Stimulated activated naive B cell treated with anti-CD40 and anti-IgM and Interleukin-4, amounts not matched to agents 10 μg/mL and 1 μg/mL and 100 μg/mL, for 72 hours (primary cell): Measurements from ENCODE around the gene FOXO6.

Source experiments
- ATAC-seq, 2 donors: fragments of 150-1000 bp; cut with Tn5 transposase; replicated peaks; 2 replicates each; pipeline ENCODE4 v1.10.0; 2021; ENCODE audit warnings: moderate library complexity in 1 of 2
- DNase-seq: peaks from one replicate; pipeline ENCODE4 v3.0.0; 2021
- H3K27ac Mint-ChIP-seq: one replicate; pipeline ENCODE4 v1.8.0; 2022; ENCODE audit warnings: mild to moderate bottlenecking, mixed read lengths
- H3K27me3 Mint-ChIP-seq, 2 donors: one replicate each; pipeline ENCODE4 v1.8.0; 2022; ENCODE audit warnings: mixed read lengths in 2 of 2
- H3K36me3 Mint-ChIP-seq, 2 donors: one replicate each; pipeline ENCODE4 v1.8.0; 2022; ENCODE audit warnings: mixed read lengths in 2 of 2, mild to moderate bottlenecking in 1 of 2
- H3K4me1 Mint-ChIP-seq, 2 donors: one replicate each; pipeline ENCODE4 v1.8.0; 2022; ENCODE audit warnings: mixed read lengths in 2 of 2, mild to moderate bottlenecking in 1 of 2
- H3K4me3 Mint-ChIP-seq, 2 donors: one replicate each; pipeline ENCODE4 v1.8.0; 2022; ENCODE audit warnings: mild to moderate bottlenecking in 2 of 2, mixed read lengths in 2 of 2, moderate library complexity in 1 of 2
- H3K9me3 Mint-ChIP-seq, 2 donors: one replicate each; pipeline ENCODE4 v1.8.0; 2022; ENCODE audit warnings: mixed read lengths in 2 of 2, mild to moderate bottlenecking in 1 of 2

The FOXO6 gene

DNA sequence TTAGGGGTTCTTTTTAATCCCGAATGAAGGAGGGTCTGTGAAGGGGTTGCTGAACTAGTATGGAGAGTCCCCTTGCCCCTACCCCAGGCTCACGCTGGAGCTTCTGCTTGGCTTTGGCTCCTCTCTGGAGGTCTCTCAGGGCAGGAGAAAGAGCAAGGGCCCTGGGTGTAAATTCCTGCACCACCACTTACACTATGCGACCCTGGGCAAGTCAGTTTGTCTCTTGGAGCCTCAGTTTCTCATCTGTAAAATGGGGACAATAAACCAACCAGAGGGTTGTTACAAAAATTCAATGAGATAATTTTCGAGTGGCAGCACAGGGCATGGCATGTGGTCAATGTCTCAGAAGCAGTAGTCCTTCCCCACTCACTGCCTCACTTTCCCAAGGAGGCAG, 11.4 kb downstream of the FOXO6 start:
- DNase-seq (no peak), ATAC-seq (no peak)
- no peaks in the 10 kb centered on the region for H3K9me3 Mint-ChIP-seq
- H3K4me1 Mint-ChIP-seq = peaks cover 0 to 15% of the 10 kb centered on the region in 2 donors
- H3K4me3 Mint-ChIP-seq = no peak overlapping the region
- H3K36me3 Mint-ChIP-seq = no peaks in the 10 kb centered on the region
- H3K27me3 Mint-ChIP-seq = peaks cover 13 to 32% of the 10 kb centered on the region in 2 donors
- H3K27ac Mint-ChIP-seq = no peak overlapping the region

DNA sequence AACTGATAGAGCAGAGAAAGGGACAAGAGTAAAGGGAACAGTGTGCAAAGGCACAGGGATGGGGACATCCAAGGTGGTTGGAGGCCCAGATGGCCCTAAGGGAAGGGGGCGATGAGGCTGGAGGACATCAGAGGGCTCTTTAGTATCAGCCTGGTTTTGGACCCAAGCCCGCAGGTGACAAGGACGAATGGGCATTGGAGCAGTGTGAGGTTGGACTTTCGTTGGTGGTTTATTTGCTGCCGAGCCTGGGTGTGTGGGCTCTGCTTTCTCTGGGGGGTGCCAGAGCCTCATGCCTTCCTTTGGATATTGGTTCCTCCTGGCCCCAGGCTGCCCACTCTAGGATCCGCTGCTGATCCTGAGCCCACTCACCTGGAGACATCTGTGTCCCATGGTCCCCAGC, 12.1 kb downstream of the FOXO6 start:
- H3K27ac Mint-ChIP-seq = no peak overlapping the region
- no peak overlapping the region for H3K4me3 Mint-ChIP-seq
- H3K27me3 Mint-ChIP-seq = peaks cover 13 to 32% of the 10 kb centered on the region in 2 donors

DNA sequence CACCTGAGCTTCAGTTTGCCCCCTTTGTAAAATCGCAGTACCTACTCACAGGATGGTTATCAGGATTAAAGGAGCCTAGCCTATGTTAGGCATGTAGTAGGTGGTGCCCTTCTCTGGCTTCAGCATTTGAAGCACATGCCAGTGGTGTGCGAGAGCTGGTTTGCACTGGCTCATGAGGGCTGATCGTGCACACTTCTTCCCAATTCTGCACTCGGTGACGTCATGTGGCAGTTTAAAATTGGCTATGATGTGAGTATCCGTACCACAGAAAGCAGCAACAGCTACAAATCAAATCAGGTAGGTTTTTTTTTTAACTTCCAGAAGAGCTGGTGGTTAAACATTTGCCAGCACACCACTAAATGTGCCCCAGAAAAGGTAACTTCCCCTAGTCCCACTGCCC, 13.5 kb downstream of the FOXO6 start:
- peaks cover 11 to 26% of the 10 kb centered on the region in 2 donors for H3K27me3 Mint-ChIP-seq
- H3K27ac Mint-ChIP-seq = no peak overlapping the region
- no peaks in the 10 kb centered on the region for H3K9me3 Mint-ChIP-seq
- H3K4me1 Mint-ChIP-seq = peaks cover 4 to 24% of the 10 kb centered on the region in 2 donors
- no peak for ATAC-seq
- H3K4me3 Mint-ChIP-seq = no peak overlapping the region
- H3K36me3 Mint-ChIP-seq = no peaks in the 10 kb centered on the region
- no peak for DNase-seq

More for the DNA sequence above, 12.1 kb downstream of the FOXO6 start:
- ATAC-seq (no peak), DNase-seq (no peak)
- Mint-ChIP-seq H3K4me1 (peaks cover 0 to 12% of the 10 kb centered on the region in 2 donors), H3K9me3 (no peaks in the 10 kb centered on the region), H3K36me3 (no peaks in the 10 kb centered on the region)

DNA sequence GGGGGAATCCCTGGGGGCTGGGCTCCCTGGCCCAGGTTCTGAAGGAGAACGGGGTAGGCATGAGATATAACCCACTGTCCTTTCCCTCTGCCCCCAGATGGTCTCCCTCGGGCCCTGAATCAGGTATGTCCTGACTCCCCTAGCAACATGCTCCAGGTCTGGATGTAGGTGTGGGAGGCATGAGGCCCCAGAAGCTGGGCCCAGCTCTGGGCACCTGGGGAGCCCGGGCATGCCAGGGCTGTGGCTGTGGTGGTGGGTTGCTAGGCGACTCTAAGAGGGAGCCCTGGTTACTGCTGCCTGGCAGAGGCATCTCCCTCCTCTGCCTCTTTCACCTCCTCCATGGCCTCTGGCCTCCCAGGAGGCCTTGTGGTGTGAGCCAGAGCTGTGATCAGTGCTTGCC, 16.2 kb downstream of the FOXO6 start:
- Mint-ChIP-seq H3K27me3 (peaks cover 21 to 43% of the 10 kb centered on the region in 2 donors), H3K27ac (no peak overlapping the region)
- DNase-seq = no peak

DNA sequence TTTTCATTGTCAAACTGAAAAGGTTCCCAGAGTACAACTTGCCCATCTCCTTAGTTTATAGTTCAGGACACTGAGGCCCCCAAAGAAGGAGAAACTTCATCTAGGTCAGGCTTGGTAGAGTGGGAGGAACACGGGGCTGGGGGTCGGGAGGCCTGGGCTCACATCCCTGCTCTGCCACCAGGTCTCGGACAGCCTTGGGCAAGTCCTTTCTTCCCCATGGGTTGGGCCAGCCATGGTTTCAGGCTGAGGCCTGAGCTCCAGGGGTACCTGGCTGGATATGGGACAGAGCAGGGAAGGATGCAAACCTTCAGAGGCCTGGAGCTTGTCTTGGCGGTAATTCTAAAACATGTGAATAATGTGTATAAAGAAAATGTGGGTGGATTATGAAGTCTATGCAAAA, 17.0 kb downstream of the FOXO6 start:
- no peak for ATAC-seq
- Mint-ChIP-seq H3K27ac (no peak overlapping the region), H3K27me3 (peaks cover 24 to 42% of the 10 kb centered on the region in 2 donors), H3K4me1 (peaks cover 18 to 29% of the 10 kb centered on the region in 2 donors), H3K36me3 (no peaks in the 10 kb centered on the region), H3K9me3 (no peaks in the 10 kb centered on the region), H3K4me3 (no peak overlapping the region)
- no peak for DNase-seq

More for the DNA sequence above, 16.2 kb downstream of the FOXO6 start:
- Mint-ChIP-seq H3K4me3 (no peak overlapping the region), H3K36me3 (no peaks in the 10 kb centered on the region), H3K4me1 (peaks cover 14 to 30% of the 10 kb centered on the region in 2 donors), H3K9me3 (no peaks in the 10 kb centered on the region)
- ATAC-seq = no peak

DNA sequence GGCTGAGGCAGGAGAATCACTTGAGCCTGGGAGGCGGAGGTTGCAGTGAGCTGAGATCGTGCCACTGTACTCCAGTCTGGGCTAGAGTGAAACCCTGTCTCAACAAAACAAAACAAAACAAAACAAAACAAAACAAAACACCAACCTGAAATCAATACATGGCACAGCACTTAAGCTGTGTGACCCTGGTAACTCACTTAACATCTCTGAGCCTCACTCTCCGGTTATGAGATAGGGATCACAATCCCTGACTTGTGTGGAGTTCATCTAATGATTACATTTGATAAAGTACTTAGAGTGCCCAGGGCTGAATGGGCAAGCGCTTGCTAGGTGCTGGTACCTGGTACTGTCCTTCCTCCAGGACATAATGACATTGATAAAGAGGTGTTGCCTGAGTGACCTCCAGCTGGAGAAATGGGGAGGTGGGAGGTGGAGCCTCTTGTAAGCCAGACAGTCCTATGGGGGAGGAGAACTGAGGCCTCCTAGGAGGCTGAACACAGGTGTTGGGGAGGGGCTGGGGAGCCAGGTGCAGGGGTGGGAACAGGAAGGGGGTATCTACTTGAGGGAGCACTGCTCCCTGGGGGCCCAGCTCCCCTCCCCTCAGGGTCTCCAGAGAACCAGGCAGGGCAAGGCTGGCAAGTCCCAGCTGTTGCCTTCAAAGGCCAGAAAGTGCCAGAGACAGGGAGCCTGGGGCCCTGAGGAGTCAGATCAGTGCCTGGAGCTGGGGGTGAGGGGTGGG, 17.9 kb downstream of the FOXO6 start:
- DNase-seq = no peak
- Mint-ChIP-seq H3K9me3 (no peaks in the 10 kb centered on the region), H3K27me3 (peaks cover 34 to 50% of the 10 kb centered on the region in 2 donors), H3K4me1 (peaks cover 22 to 33% of the 10 kb centered on the region in 2 donors), H3K36me3 (no peaks in the 10 kb centered on the region), H3K27ac (peak overlapping the region; percentile 57), H3K4me3 (no peak overlapping the region)
- no peak for ATAC-seq

DNA sequence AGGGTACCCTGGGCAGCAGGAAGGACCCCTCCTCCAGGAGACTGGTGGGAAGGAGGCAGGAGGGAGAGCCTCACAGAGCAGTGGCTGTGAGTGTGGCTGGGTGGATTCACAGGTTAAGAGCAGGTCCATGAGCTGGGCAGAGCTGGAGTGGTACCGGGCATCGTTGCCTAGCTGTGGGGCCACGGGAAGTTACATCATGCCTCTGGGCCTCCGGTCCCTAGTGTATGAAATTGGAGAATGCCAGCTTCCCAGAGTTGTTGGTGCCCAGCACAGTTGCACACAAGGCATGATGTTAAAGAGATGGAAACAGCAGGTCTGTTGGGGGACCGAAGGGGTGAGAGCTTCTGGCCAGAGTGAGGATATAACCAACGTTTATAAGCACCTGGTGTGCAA, 18.5 kb downstream of the FOXO6 start:
- H3K4me3 Mint-ChIP-seq = no peak overlapping the region
- DNase-seq = no peak
- H3K27ac Mint-ChIP-seq = no peak overlapping the region
- no peaks in the 10 kb centered on the region for H3K36me3 Mint-ChIP-seq
- peaks cover 22 to 33% of the 10 kb centered on the region in 2 donors for H3K4me1 Mint-ChIP-seq
- no peaks in the 10 kb centered on the region for H3K9me3 Mint-ChIP-seq
- H3K27me3 Mint-ChIP-seq = peaks cover 40 to 55% of the 10 kb centered on the region in 2 donors
- no peak for ATAC-seq

DNA sequence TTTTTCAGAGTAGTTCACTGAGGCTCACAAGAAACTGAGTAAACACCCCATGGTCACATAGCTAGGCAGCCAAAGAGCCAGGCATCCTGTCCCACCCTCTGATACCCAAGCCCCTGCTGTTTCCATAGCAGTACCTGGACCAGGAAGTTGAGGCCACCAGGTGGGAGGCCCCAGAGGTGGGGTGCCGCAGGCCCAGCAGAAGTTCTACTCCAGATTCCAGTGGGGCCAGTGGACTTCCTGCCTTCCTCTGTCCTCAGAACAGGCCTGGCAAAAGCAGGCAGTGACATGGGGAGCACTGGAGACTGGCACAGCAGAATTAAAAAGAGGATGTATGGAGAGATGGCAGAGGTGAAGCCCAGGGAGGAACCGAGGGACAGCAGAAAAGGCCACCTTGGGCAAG, 19.0 kb downstream of the FOXO6 start:
- DNase-seq (no peak), ATAC-seq (no peak)
- peak overlapping the region in 1 of 2 donors; percentile 13 for H3K4me3 Mint-ChIP-seq
- H3K9me3 Mint-ChIP-seq = no peaks in the 10 kb centered on the region
- no peaks in the 10 kb centered on the region for H3K36me3 Mint-ChIP-seq
- peak overlapping the region; percentile 53 for H3K27ac Mint-ChIP-seq
- H3K27me3 Mint-ChIP-seq = peaks cover 44 to 60% of the 10 kb centered on the region in 2 donors
- H3K4me1 Mint-ChIP-seq = peaks cover 22 to 33% of the 10 kb centered on the region in 2 donors

DNA sequence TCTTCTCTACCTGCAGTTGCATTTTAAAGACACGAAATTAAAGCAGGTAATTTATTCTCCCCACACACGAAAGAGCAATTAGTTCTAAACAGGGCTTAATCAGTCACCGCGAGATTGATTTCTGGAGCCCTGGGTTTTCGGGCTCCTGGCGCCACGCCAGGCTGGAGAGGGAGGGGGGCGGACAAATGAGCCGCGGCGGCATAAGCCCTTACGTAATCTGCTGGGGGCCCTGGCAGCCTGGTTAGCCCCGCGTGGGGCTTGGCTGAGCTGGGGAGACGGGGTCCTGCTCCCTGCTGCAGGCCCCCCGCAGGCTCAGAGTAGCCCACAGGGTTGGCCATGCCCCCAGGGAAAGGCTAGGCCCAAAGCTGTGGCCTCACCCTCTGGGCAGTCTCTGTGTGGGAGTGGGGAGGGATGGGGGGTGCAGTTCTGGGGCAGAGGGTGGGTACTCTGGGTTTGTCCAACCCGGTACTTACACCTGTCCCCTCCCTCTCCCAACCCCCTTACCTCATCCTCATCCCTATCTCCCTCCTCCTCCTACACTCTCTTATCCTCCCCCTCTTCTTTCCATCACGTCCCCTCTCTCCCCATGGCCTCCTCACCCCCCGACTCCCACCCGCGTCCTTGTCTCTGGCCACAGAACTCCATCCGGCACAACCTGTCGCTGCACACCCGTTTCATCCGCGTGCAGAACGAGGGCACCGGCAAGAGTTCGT, 19.9 kb downstream of the FOXO6 start:
- H3K9me3 Mint-ChIP-seq = no peaks in the 10 kb centered on the region
- peak overlapping the region; percentile 78 to 80 for H3K4me3 Mint-ChIP-seq
- H3K4me1 Mint-ChIP-seq = peaks cover 22 to 33% of the 10 kb centered on the region in 2 donors
- ATAC-seq (no peak), DNase-seq (no peak)
- H3K27me3 Mint-ChIP-seq = peaks cover 45 to 58% of the 10 kb centered on the region in 2 donors
- no peak overlapping the region for H3K27ac Mint-ChIP-seq
- H3K36me3 Mint-ChIP-seq = no peaks in the 10 kb centered on the region

DNA sequence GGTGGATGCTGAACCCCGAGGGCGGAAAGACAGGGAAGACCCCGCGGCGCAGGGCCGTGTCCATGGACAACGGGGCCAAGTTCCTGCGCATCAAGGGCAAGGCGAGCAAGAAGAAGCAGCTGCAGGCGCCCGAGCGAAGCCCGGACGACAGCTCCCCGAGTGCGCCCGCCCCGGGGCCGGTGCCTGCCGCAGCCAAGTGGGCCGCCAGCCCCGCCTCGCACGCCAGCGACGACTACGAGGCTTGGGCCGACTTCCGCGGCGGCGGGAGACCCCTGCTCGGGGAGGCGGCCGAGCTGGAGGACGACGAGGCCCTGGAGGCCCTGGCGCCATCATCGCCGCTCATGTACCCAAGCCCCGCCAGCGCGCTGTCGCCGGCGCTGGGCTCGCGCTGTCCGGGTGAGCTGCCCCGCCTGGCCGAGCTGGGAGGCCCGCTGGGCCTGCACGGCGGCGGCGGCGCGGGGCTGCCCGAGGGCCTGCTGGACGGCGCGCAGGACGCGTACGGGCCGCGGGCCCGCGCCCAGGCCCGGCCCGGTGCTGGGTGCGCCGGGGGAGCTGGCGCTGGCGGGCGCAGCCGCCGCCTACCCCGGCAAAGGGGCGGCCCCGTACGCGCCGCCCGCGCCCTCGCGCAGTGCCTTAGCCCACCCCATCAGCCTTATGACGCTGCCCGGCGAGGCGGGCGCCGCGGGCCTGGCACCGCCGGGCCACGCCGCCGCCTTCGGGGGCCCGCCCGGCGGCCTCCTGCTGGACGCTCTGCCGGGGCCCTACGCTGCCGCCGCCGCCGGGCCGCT, 20.7 kb downstream of the FOXO6 start:
- Mint-ChIP-seq H3K4me1 (peaks cover 22 to 33% of the 10 kb centered on the region in 2 donors), H3K4me3 (peak overlapping the region; percentile 78 to 80), H3K9me3 (no peaks in the 10 kb centered on the region), H3K36me3 (no peaks in the 10 kb centered on the region), H3K27me3 (peaks cover 45 to 59% of the 10 kb centered on the region in 2 donors), H3K27ac (no peak overlapping the region)
- DNase-seq (no peak), ATAC-seq (peak; percentile 48 to 57)

DNA sequence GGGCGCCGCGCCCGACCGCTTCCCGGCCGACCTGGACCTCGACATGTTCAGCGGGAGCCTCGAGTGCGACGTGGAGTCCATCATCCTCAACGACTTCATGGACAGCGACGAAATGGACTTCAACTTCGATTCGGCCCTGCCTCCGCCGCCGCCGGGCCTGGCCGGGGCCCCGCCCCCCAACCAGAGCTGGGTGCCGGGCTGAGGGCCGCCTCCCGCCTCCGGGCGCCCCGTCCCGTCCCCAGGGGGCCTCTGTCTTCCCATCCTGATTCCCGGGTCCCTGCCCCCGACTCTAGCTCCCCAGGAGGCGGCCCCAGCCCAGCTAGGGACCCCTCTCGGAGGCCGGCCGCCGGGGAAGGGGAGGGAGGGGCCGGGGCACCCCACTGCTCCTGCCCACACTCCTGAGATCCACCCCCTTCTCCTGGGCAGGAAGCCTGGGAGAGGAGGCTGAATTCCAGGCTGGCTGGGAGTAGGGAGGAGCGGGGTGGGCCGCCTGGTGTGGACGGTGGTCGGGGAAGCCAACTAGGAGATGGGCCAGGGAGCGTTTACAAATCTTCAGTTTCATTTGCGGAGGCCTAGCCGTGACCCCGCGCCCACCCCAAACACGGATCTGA, 21.4 kb downstream of the FOXO6 start:
- no peak overlapping the region for H3K27ac Mint-ChIP-seq
- H3K36me3 Mint-ChIP-seq = no peaks in the 10 kb centered on the region
- DNase-seq = no peak
- H3K4me3 Mint-ChIP-seq = peak overlapping the region; percentile 23 to 59
- no peak for ATAC-seq
- H3K4me1 Mint-ChIP-seq = peaks cover 22 to 33% of the 10 kb centered on the region in 2 donors
- no peaks in the 10 kb centered on the region for H3K9me3 Mint-ChIP-seq
- peaks cover 45 to 58% of the 10 kb centered on the region in 2 donors for H3K27me3 Mint-ChIP-seq

DNA sequence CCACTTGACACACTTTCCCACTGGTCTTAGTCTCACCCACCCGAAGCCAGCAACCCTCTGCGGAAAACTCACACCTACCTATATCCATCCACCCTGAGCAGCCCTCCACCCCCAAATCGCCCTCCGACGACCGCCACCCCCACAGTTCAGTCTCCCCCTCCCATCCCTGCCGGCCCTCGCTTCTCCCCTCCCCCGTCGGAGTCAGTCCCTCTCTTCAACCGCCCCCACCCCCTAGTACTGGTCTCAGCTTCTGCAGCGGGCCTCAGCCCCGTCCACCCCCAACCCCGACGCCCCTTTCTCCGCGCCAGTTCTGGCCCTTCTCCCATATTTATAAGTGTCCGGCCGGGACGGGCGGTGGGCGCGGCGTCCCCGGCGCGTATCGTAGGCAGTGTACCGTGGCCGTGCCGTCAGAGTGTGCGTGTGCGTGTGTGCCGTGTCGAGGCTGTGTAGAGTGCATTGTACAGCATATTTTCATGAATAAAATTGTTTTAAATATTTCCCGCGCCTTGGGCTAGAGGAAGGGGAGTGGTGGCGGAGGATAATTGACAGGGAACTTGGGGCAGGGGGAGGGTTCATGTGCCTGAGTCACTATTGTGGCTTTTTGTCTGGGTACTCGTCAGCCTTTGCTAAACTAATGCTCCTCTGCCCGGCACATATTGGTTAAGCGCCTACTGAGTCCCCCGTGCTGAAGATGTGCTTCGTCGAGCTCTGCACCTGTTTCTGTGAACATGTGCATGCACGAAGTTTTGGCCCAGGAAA, 22.0 kb downstream of the FOXO6 start:
- Mint-ChIP-seq H3K36me3 (no peaks in the 10 kb centered on the region), H3K4me3 (peak overlapping the region; percentile 78), H3K27ac (peak overlapping the region; percentile 90), H3K4me1 (peaks cover 22 to 33% of the 10 kb centered on the region in 2 donors), H3K27me3 (peaks cover 50 to 63% of the 10 kb centered on the region in 2 donors), H3K9me3 (no peaks in the 10 kb centered on the region)
- DNase-seq = no peak
- ATAC-seq = peak; percentile 53

DNA sequence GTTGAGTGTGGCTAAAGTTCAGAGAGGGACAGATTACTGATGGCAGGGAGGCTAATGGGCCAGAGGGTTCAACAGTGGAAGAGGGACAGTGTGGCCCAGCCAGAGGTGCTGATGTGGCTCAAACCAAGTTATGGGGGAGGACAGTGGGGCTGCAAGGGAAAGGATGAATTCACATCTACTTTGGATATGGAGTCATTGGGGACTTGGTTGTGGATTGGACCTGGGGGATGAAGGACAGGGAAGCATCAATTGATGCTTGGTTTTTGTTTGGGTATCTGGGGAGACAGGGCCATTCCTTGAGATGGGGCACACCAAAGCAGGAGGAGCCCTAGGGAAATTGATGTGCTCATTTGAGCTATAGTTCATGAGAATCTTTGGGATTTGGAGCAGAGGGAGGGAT, 23.3 kb downstream of the FOXO6 start:
- ATAC-seq (no peak), DNase-seq (no peak)
- Mint-ChIP-seq H3K27me3 (peaks cover 48 to 60% of the 10 kb centered on the region in 2 donors), H3K9me3 (no peaks in the 10 kb centered on the region), H3K36me3 (no peaks in the 10 kb centered on the region), H3K4me3 (no peak overlapping the region), H3K27ac (no peak overlapping the region), H3K4me1 (peaks cover 19 to 22% of the 10 kb centered on the region in 2 donors)
